Left ventricle myocardium inferior (tissue), 1 donor: ENCODE results near the gene PUM1. TPM values are rescaled to one million over a fixed set of nuclear protein-coding genes. Genes with fewer than 3 reads are reported as not detected.

Experiments used
- DNase-seq: peaks from one replicate; pipeline ENCODE4 v3.0.0-alpha.2; 2020
- H3K27ac ChIP-seq: fragments of 200-600 bp; replicated peaks from 2 replicates; pipeline ENCODE4 v1.8.0; 2021
- H3K27me3 ChIP-seq: fragments of 200-600 bp; 2 replicates; pipeline ENCODE4 v1.8.0; 2021; ENCODE audit warnings: low read depth
- H3K36me3 ChIP-seq: fragments of 200-600 bp; 2 replicates; pipeline ENCODE4 v1.8.0; 2021
- H3K4me1 ChIP-seq: fragments of 200-600 bp; 2 replicates; pipeline ENCODE4 v1.8.0; 2021
- H3K4me3 ChIP-seq: fragments of 200-600 bp; 2 replicates; pipeline ENCODE4 v1.8.0; 2021; ENCODE audit warnings: mild to moderate bottlenecking, moderate library complexity
- H3K9me3 ChIP-seq: fragments of 200-600 bp; replicated peaks from 2 replicates; pipeline ENCODE4 v1.8.0; 2021
- intact Hi-C: fragments of 100-400 bp; cut with micrococcal nuclease; formaldehyde crosslinking; loops from one replicate; pipeline ENCODE4 v1.11.0; 2022
- total RNA-seq: library from RNA; stranded (reverse); fragmentation: NEBNext Ultra II Directional; extraction: Animal tissue kit (Norgen Biotek cat#: 25700); gene quantifications from one replicate; pipeline ENCODE4 v1.2.1, GENCODE V29; 2021
- TF ChIP-seq, protein P1 (sequence below): fragments of 200-600 bp; IDR thresholded peaks from 2 replicates; pipeline ENCODE4 v1.8.0; 2021; ENCODE audit warnings: antibody characterized with exemption, mild to moderate bottlenecking, borderline replicate concordance
- donor health status: DM: no; HTN: yes; CAD: no; lungs with severe emphysema.

Gene PUM1
- total RNA-seq, 1 donor from 2014 or later: 80.1 TPM

DNA sequence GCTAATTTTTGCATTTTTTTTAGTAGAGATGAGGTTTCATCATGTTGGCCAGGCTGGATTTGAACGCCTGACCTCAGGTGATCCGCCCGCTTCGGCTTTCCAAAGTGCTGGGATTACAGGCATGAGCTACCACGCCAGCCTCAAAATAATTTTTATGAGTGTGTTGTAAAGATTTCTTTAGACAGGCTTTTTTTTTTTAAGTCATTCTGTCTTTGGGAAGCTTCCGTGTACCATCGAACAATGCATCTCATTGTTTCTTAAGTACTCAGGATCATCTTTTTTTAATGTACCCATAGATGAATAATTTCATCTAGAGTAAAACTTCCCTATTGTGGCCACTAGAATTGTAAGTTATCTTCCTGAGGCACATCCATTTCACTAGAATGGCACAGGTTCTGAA, 137.3 kb downstream of the PUM1 start:
- peaks cover 9% of the 10 kb centered on the region for H3K4me1 ChIP-seq
- DNase-seq: no peak
- intact Hi-C loops: no loop called here

DNA sequence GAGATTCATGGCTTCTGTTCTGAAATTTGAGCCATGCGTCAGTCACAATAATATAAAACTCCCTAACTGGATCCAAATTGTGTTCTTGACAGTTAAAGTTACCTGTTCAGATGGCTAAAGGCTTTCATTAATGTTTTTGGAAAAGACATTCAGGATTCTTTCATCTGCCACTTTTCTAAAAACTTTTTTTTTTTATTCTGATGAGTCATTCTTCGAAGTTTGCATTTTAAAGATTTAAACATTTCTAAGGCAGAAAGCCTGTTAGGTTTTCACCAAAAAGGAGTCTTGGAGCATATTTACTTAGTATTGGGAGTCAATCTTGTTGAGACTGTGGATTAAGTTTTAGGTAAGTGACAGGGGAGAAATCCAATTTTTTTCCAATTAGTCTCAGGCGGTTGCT, 138.1 kb downstream of the PUM1 start:
- H3K36me3 ChIP-seq: peaks cover 4% of the 10 kb centered on the region
- no peak for DNase-seq
- TF ChIP-seq, protein P1, sequence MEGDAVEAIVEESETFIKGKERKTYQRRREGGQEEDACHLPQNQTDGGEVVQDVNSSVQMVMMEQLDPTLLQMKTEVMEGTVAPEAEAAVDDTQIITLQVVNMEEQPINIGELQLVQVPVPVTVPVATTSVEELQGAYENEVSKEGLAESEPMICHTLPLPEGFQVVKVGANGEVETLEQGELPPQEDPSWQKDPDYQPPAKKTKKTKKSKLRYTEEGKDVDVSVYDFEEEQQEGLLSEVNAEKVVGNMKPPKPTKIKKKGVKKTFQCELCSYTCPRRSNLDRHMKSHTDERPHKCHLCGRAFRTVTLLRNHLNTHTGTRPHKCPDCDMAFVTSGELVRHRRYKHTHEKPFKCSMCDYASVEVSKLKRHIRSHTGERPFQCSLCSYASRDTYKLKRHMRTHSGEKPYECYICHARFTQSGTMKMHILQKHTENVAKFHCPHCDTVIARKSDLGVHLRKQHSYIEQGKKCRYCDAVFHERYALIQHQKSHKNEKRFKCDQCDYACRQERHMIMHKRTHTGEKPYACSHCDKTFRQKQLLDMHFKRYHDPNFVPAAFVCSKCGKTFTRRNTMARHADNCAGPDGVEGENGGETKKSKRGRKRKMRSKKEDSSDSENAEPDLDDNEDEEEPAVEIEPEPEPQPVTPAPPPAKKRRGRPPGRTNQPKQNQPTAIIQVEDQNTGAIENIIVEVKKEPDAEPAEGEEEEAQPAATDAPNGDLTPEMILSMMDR: no peak
- peaks cover 9% of the 10 kb centered on the region for H3K4me1 ChIP-seq
- H3K9me3 ChIP-seq: no peaks in the 10 kb centered on the region
- H3K4me3 ChIP-seq: no peak overlapping the region
- H3K27me3 ChIP-seq: no peaks in the 10 kb centered on the region
- H3K27ac ChIP-seq: no peak overlapping the region
- intact Hi-C loops: no loop called here

More for the DNA sequence above, 137.3 kb downstream of the PUM1 start:
- Histone ChIP-seq H3K27me3 (no peaks in the 10 kb centered on the region), H3K4me3 (no peak overlapping the region), H3K27ac (no peak overlapping the region), H3K9me3 (no peaks in the 10 kb centered on the region), H3K36me3 (peaks cover 12% of the 10 kb centered on the region)
- TF ChIP-seq, protein P1: no peak

DNA sequence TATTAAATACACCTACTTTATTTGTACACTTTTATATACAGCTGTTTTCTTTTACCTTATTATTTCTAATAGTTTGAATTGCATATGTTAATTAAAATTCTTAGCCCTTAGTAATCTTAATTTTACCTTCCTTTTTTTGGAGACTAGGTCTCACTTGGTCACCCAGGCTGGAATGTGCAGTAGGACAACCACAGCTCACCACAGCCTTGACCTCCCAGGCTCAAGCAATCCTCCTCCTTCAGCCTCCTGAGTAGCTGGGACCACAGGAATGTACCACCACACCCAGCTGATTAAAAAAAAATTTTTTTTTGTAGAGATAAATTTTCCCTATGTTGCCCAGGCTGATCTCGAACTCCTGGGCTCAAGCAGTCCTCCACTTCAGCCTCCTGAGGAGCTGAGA, 141.9 kb downstream of the PUM1 start:
- TF ChIP-seq, protein P1: no peak
- no peaks in the 10 kb centered on the region for H3K36me3 ChIP-seq

DNA sequence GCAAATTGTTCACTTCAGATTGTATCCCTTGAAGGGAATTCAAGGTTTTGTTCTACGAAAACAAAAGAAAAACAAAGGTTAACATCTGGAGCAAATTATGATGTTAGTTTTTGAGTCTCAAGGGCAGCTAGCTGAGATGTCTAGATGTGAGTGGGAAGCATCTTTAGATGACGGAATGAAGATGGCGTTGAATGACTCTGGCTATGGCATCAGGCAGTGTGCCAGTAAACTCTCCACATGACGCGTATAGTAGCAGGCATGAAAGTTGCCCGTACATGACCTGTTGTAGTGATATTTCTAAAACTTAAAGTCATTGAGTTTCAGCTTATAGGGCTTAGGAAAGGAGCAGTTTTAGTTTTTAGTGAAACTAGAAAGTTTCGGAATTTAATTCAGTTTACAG, 144.7 kb downstream of the PUM1 start:
- H3K27ac ChIP-seq: no peak overlapping the region
- TF ChIP-seq, protein P1: no peak
- H3K9me3 ChIP-seq: no peaks in the 10 kb centered on the region
- no peaks in the 10 kb centered on the region for H3K36me3 ChIP-seq
- no peak overlapping the region for H3K4me3 ChIP-seq
- DNase-seq: no peak
- H3K4me1 ChIP-seq: no peaks in the 10 kb centered on the region
- no peaks in the 10 kb centered on the region for H3K27me3 ChIP-seq
- intact Hi-C loops: no loop called here

More for the DNA sequence above, 141.9 kb downstream of the PUM1 start:
- Histone ChIP-seq H3K9me3 (no peaks in the 10 kb centered on the region), H3K4me1 (peaks cover under 1% of the 10 kb centered on the region), H3K27me3 (no peaks in the 10 kb centered on the region), H3K4me3 (no peak overlapping the region), H3K27ac (no peak overlapping the region)
- intact Hi-C loops: no loop called here
- no peak for DNase-seq

- intact Hi-C loops: no loop called here
- no peaks in the 10 kb centered on the region for H3K36me3 ChIP-seq
- H3K27ac ChIP-seq: no peak overlapping the region
- TF ChIP-seq, protein P1: no peak
- no peaks in the 10 kb centered on the region for H3K9me3 ChIP-seq
- H3K4me1 ChIP-seq: no peaks in the 10 kb centered on the region
- DNase-seq: no peak
- H3K27me3 ChIP-seq: no peaks in the 10 kb centered on the region
- H3K4me3 ChIP-seq: no peak overlapping the region
Measured at GRCh38 chr1:30919025-30919881, 146.3 kb downstream of the PUM1 start.
